Measurements from ENCODE around the gene TPRG1L. TPM values are rescaled to one million over a fixed set of nuclear protein-coding genes. Genes with fewer than 3 reads are reported as not detected.

The TPRG1L gene
- total RNA-seq, 1 donor from 2014 or later: 26.5 TPM

- ATAC-seq (ENCODE audit: low read depth) (peak; percentile 8), DNase-seq (no peak)
- peak overlapping the region; percentile 95 for H3K4me3 Mint-ChIP-seq
- no peak overlapping the region for H3K27ac Mint-ChIP-seq
- POLR2A ChIA-PET: interaction anchor here (0.7 kb wide), 1 partner anchor 99 kb away, joined by 3 read pairs; no protein-coding TSS in a partner anchor
- peaks cover 38% of the 10 kb centered on the region for H3K36me3 Mint-ChIP-seq (ENCODE audit: low read depth)
- H3K27me3 Mint-ChIP-seq: no peaks in the 10 kb centered on the region
- peaks cover 47% of the 10 kb centered on the region for H3K4me1 Mint-ChIP-seq
- TF ChIP-seq CTCF (IDR thresholded peaks at IDR 0.05): no peak
- intact Hi-C loops (cut with micrococcal nuclease): loop anchor here (2.0 to 10.0 kb wide), 2 partner anchors 51 to 981 kb away; no protein-coding TSS in a partner anchor
- no peaks in the 10 kb centered on the region for H3K9me3 Mint-ChIP-seq
- CTCF ChIA-PET: no interaction called here
Measured at GRCh38 chr1:3625151-3625907, 514 bp downstream of the TPRG1L start.

- Mint-ChIP-seq H3K36me3 (ENCODE audit: low read depth) (peaks cover 43% of the 10 kb centered on the region), H3K4me1 (peaks cover 42% of the 10 kb centered on the region), H3K9me3 (no peaks in the 10 kb centered on the region), H3K4me3 (peak overlapping the region; percentile 95), H3K27me3 (no peaks in the 10 kb centered on the region), H3K27ac (peak overlapping the region; percentile 6)
- intact Hi-C loops (cut with micrococcal nuclease): loop anchor here (10.0 kb wide), 1 partner anchor 981 kb away; no protein-coding TSS in a partner anchor
- CTCF ChIA-PET: interaction anchor here (0.8 kb wide), 1 partner anchor 22 kb away, joined by 3 read pairs; no protein-coding TSS in a partner anchor
- ATAC-seq (ENCODE audit: low read depth): no peak
- no peak for DNase-seq
- POLR2A ChIA-PET: interaction anchor here (0.7 to 1.2 kb wide), 2 partner anchors 40 to 98 kb away, joined by 3 to 4 read pairs; no protein-coding TSS in a partner anchor
- TF ChIP-seq CTCF (IDR thresholded peaks at IDR 0.05): no peak
Measured at GRCh38 chr1:3626025-3626424, 1.2 kb downstream of the TPRG1L start.

- Mint-ChIP-seq H3K36me3 (ENCODE audit: low read depth) (peaks cover 45% of the 10 kb centered on the region), H3K27me3 (no peaks in the 10 kb centered on the region), H3K4me1 (peaks cover 38% of the 10 kb centered on the region), H3K9me3 (no peaks in the 10 kb centered on the region), H3K4me3 (no peak overlapping the region), H3K27ac (no peak overlapping the region)
- ATAC-seq (ENCODE audit: low read depth): no peak
- intact Hi-C loops (cut with micrococcal nuclease): loop anchor here (10.0 kb wide), 1 partner anchor 983 kb away; no protein-coding TSS in a partner anchor
- no peak for DNase-seq
- ChIA-PET POLR2A (no interaction called here), CTCF (interaction anchor here (0.7 to 3.2 kb wide), 3 partner anchors 8 to 169 kb away, joined by 3 to 18 read pairs (median 4); no protein-coding TSS in a partner anchor)
- TF ChIP-seq CTCF (IDR thresholded peaks at IDR 0.05): no peak
Measured at GRCh38 chr1:3627515-3628253, 2.9 kb downstream of the TPRG1L start.

GRCh38 chr1:3628445-3628844 is 3.6 kb downstream of the TPRG1L start:
- H3K27me3 Mint-ChIP-seq: no peaks in the 10 kb centered on the region
- POLR2A ChIA-PET: no interaction called here
- H3K9me3 Mint-ChIP-seq: no peaks in the 10 kb centered on the region
- H3K4me3 Mint-ChIP-seq: no peak overlapping the region
- peaks cover 52% of the 10 kb centered on the region for H3K36me3 Mint-ChIP-seq (ENCODE audit: low read depth)
- CTCF ChIA-PET: interaction anchor here (0.7 to 3.2 kb wide), 5 partner anchors 9 to 175 kb away, joined by 3 to 18 read pairs (median 3); no protein-coding TSS in a partner anchor
- intact Hi-C loops (cut with micrococcal nuclease): loop anchor here (10.0 kb wide), 1 partner anchor 984 kb away; no protein-coding TSS in a partner anchor
- ATAC-seq (ENCODE audit: low read depth) (no peak), DNase-seq (no peak)
- no peak for TF ChIP-seq CTCF (IDR thresholded peaks at IDR 0.05)
- peaks cover 30% of the 10 kb centered on the region for H3K4me1 Mint-ChIP-seq
- no peak overlapping the region for H3K27ac Mint-ChIP-seq
